Psoas muscle (tissue), 8 donors: ENCODE results near the gene TAF12. TPM values are rescaled to one million over a fixed set of nuclear protein-coding genes. Genes with fewer than 3 reads are reported as not detected.
"Not testable (repeated sequence)": the region's sequence is repeated elsewhere in the genome, so short reads cannot be mapped to it uniquely, and the experiment has no call there.

ENCODE experiments used
- ATAC-seq, 4 donors: fragments of 200-7000 bp; cut with Tn5 transposase; one replicate each; pipeline ENCODE4 v1.9.1; 2020; ENCODE audit warnings: moderate library complexity in 3 of 4, mild to moderate bottlenecking in 2 of 4
- DNase-seq, 2 donors: peaks; one replicate each; pipeline ENCODE4 v3.0.0-alpha.2; 2020
- H3K27ac ChIP-seq: fragments of 200-600 bp; one replicate; pipeline ENCODE4 v1.8.0; 2022
- H3K27me3 ChIP-seq, 3 donors: fragments of 200-600 bp in 1 of 3; one replicate each; pipeline versions ENCODE4 v1.6.1 to v1.8.0; 2013 to 2022; ENCODE audit warnings: low read length in 2 of 3, mild to moderate bottlenecking in 2 of 3, moderate library complexity in 1 of 3; ENCODE audit not compliant: insufficient read depth in 3 of 3
- H3K36me3 ChIP-seq, 2 donors: fragments of 200-600 bp in 1 of 2; one replicate each; pipeline versions ENCODE4 v1.6.1 to v1.8.0; 2013 to 2022; ENCODE audit warnings: low read depth in 1 of 2, mild to moderate bottlenecking in 1 of 2, moderate library complexity in 1 of 2; ENCODE audit not compliant: insufficient read depth in 1 of 2
- H3K4me1 ChIP-seq: fragments of 200-600 bp; one replicate; pipeline ENCODE4 v1.8.0; 2022
- H3K4me3 ChIP-seq: fragments of 200-600 bp; one replicate; pipeline ENCODE4 v1.8.0; 2022; ENCODE audit warnings: mild to moderate bottlenecking
- H3K9me3 ChIP-seq: fragments of 200-600 bp; one replicate; pipeline ENCODE4 v1.8.0; 2022
- CTCF ChIP-seq: fragments of 200-600 bp; IDR thresholded peaks from one replicate; pipeline ENCODE4 v1.8.0; 2022; ENCODE audit warnings: antibody characterized with exemption
- WGBS, 3 donors: extraction: QIAGEN DNeasy Blood & Tissue Kit; methylation state at CpG; one replicate each; pipeline versions ENCODE4 v1.1.6 to v1.1.7; 2013; 5-methylcytosine and 5-hydroxymethylcytosine counted together
- intact Hi-C, 2 donors: fragments of 100-400 bp; cut with DNase I; formaldehyde crosslinking; loops; one replicate each; pipeline versions ENCODE4 v1.11.0 to v1.14.2; 2022
- long read RNA-seq, 2 donors: library from polyadenylated mRNA; unstranded; transcript quantifications; one replicate each; pipeline ENCODE4 v2.0.0, GENCODE V29; 2021
- polyA plus RNA-seq, 3 donors: library from polyadenylated mRNA; stranded (reverse); fragments of 200-250 nt; gene quantifications; one replicate each; pipeline ENCODE4 v1.2.3, GENCODE V29; 2013
- total RNA-seq, 4 donors: library from RNA; stranded (reverse); fragmentation: NEBNext Ultra II Directional in 2 of 4; extraction: Animal tissue kit (Norgen Biotek cat#: 25700) in 2 of 4; gene quantifications; one replicate each; pipeline versions ENCODE4 v1.2.1 to v1.2.4, GENCODE V29; 2021 to 2023
- donor health status: healthy with polysubstance abuse.
- donor health status: DM: no; HTN: no; CAD: no; lungs with moderate emphysema.
- donor health status: Bipolar disorder and iron deficiency.
- donor health status: healthy.
- donor health status: DM: yes; HTN: yes; CAD: no.
- donor health status: DM: no; HTN: no; CAD: no.
- donor health status: DM: no; HTN: no; CAD: no.
- donor health status: DM: yes; HTN: yes; CAD: no.

The TAF12 gene
- 10 to 100 TPM; 24.4 to 30.3 (median 27.3) TPM for total RNA-seq
- 10 to 100 TPM; 31.8 to 54.0 (median 51.6) TPM for polyA plus RNA-seq
- long read RNA-seq, donor 1, partial matches to known transcripts, result 0 of 23 reads
- long read RNA-seq, donor 1, other reads (novel, unspliced or antisense), result 20 of 23 reads
- long read RNA-seq, donor 2, transcript TAF12-202 (6 exons, 1,334 nt), result major isoform, 9 of 40 reads
- long read RNA-seq, donor 2, partial matches to known transcripts, result 1 of 40 reads
- long read RNA-seq, donor 2, other reads (novel, unspliced or antisense), result 30 of 40 reads

- peak; percentile 92 to 95 (median 94) for ATAC-seq
- TF ChIP-seq CTCF, result peak; percentile 22
- peak within 1 kb of the TSS; percentile 86 for H3K4me3 ChIP-seq
- intact Hi-C loops, result loop anchor here in 1 of 2 donors (2.0 to 5.0 kb wide), 3 partner anchors 94 to 234 kb away; partner anchors contain the start of gene YTHDF2
- H3K36me3 ChIP-seq, result peaks cover 0 to 3% of the 10 kb centered on the region in 2 donors
- peak within 1 kb of the TSS; percentile 93 for H3K27ac ChIP-seq
- H3K9me3 ChIP-seq, result no peaks in the 10 kb centered on the region
- no peaks in the 10 kb centered on the region for H3K27me3 ChIP-seq
- H3K4me1 ChIP-seq, result peaks cover 41% of the 10 kb centered on the region
- WGBS, 3 donors, result 0% methylated on average over 49 of the region's 49 CpGs
- DNase-seq, result peak; percentile 89 to 96
These were observed at the start of gene TAF12 for GRCh38 chr1:28642847-28643635. TAF12 (minus strand) TSS chr1:28643067; CDS start chr1:28622081, 20,986 bp downstream.

- H3K27me3 ChIP-seq, H3K27ac ChIP-seq, DNase-seq, intact Hi-C loops, H3K4me3 ChIP-seq, H3K9me3 ChIP-seq, H3K4me1 ChIP-seq, ATAC-seq: not testable (repeated sequence)
- H3K36me3 ChIP-seq, result peaks cover 3 to 71% of the 10 kb centered on the region in 2 donors
- 81 to 96% (median 87%) methylated on average over 1 of the region's 1 CpG for WGBS, 3 donors
These were observed 48.8 kb upstream of the TAF12 start for GRCh38 chr1:28691627-28692026.

- Histone ChIP-seq H3K9me3 (no peaks in the 10 kb centered on the region), H3K36me3 (peaks cover 0 to 52% of the 10 kb centered on the region in 2 donors), H3K27me3 (no peaks in the 10 kb centered on the region), H3K4me3 (no peak overlapping the region), H3K4me1 (no peaks in the 10 kb centered on the region), H3K27ac (no peak overlapping the region)
- ATAC-seq, result no peak
- TF ChIP-seq CTCF, result no peak
- no peak for DNase-seq
- intact Hi-C loops, result no loop called here
- WGBS, 3 donors, result 91 to 95% (median 93%) methylated on average over 4 of the region's 4 CpGs
These were observed 42.1 kb upstream of the TAF12 start for GRCh38 chr1:28684937-28685336.

GRCh38 chr1:28682840-28683239 lies 40.0 kb upstream of the TAF12 start:
- intact Hi-C loops, result no loop called here
- H3K36me3 ChIP-seq, result peaks cover 0 to 42% of the 10 kb centered on the region in 2 donors

More at GRCh38 chr1:28682840-28683239, 40.0 kb upstream of the TAF12 start:
- no peak for TF ChIP-seq CTCF
- Histone ChIP-seq H3K4me1 (no peaks in the 10 kb centered on the region), H3K27me3 (no peaks in the 10 kb centered on the region), H3K4me3 (no peak overlapping the region), H3K9me3 (no peaks in the 10 kb centered on the region), H3K27ac (no peak overlapping the region)
- ATAC-seq (no peak), DNase-seq (no peak)
- 92 to 94% (median 93%) methylated on average over 6 of the region's 6 CpGs for whole genome bisulfite sequencing, 3 donors
